AG10803 (cell line): ENCODE measurements around the gene DIRAS1.

Source experiments
- DNase-seq: peaks from one replicate; pipeline ENCODE4 v3.0.0; 2010; ENCODE audit warnings: low read depth
- H3K4me3 ChIP-seq: 2 replicates; pipeline ENCODE4 v1.5.1; 2011; ENCODE audit warnings: mild to moderate bottlenecking, low read length, control low read depth
- CTCF ChIP-seq: conservative IDR thresholded peaks from 2 replicates; pipeline ENCODE4 v1.5.1; 2011; ENCODE audit warnings: mild to moderate bottlenecking, low read length, control low read depth, inconsistent platforms

The DIRAS1 gene

GRCh38 chr19:2739602-2740313 lies 18.6 kb upstream of the DIRAS1 start, which contains the start of gene SLC39A3:
TSS of gene SLC39A3 (minus strand) at chr19:2740017. CDS start at chr19:2737257, 2,760 bp downstream.
- no peak for TF ChIP-seq CTCF
- H3K4me3 ChIP-seq: peak within 1 kb of the TSS; percentile 93
- peak; percentile 99 for DNase-seq

- no peak overlapping the region for H3K4me3 ChIP-seq
- no peak for TF ChIP-seq CTCF
- DNase-seq: no peak
Observed at GRCh38 chr19:2736550-2737190, 15.5 kb upstream of the DIRAS1 start.

GRCh38 chr19:2735374-2735773 lies 14.2 kb upstream of the DIRAS1 start:
- no peak for TF ChIP-seq CTCF
- no peak overlapping the region for H3K4me3 ChIP-seq
- no peak for DNase-seq

GRCh38 chr19:2734589-2735288 lies 13.6 kb upstream of the DIRAS1 start:
- no peak for TF ChIP-seq CTCF

GRCh38 chr19:2733930-2734588 lies 12.9 kb upstream of the DIRAS1 start:
- TF ChIP-seq CTCF: no peak
- no peak overlapping the region for H3K4me3 ChIP-seq
- DNase-seq: no peak

More at GRCh38 chr19:2734589-2735288, 13.6 kb upstream of the DIRAS1 start:
- H3K4me3 ChIP-seq: no peak overlapping the region
- DNase-seq: no peak

GRCh38 chr19:2732883-2733282 lies 11.7 kb upstream of the DIRAS1 start:
- no peak for DNase-seq
- H3K4me3 ChIP-seq: no peak overlapping the region
- no peak for TF ChIP-seq CTCF
